Measurements from ENCODE around the gene CATSPER4.

DNA sequence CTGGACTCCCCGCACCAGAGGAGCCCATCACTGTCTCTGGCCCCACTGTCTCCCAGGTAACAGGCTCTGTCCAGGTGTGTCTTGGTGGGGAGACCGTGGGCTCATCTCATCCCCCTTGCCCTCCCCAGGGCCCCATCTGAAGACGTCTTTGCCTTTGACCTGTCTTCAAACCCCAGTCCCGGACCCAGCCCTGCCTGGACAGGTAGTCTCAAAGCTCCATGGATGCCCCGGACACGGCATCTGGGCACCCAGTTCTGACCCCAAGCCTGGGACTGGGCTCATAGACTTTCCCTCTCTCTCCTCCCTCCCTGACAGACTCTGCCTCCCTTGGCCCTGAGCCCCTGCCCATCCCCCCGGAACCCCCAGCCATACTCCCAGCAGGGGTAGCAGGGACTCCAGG, 6.3 kb upstream of the CATSPER4 start:
- TF ChIP-seq, protein P1, sequence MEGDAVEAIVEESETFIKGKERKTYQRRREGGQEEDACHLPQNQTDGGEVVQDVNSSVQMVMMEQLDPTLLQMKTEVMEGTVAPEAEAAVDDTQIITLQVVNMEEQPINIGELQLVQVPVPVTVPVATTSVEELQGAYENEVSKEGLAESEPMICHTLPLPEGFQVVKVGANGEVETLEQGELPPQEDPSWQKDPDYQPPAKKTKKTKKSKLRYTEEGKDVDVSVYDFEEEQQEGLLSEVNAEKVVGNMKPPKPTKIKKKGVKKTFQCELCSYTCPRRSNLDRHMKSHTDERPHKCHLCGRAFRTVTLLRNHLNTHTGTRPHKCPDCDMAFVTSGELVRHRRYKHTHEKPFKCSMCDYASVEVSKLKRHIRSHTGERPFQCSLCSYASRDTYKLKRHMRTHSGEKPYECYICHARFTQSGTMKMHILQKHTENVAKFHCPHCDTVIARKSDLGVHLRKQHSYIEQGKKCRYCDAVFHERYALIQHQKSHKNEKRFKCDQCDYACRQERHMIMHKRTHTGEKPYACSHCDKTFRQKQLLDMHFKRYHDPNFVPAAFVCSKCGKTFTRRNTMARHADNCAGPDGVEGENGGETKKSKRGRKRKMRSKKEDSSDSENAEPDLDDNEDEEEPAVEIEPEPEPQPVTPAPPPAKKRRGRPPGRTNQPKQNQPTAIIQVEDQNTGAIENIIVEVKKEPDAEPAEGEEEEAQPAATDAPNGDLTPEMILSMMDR (IDR thresholded peaks at IDR 0.05): no peak
- no peak for TF ChIP-seq POLR2A (IDR thresholded peaks at IDR 0.05)
